Articular chondrocyte of knee joint (primary cell): ENCODE measurements around the gene SULT2B1. TPM values are rescaled to one million over a fixed set of nuclear protein-coding genes. Genes with fewer than 3 reads are reported as not detected.

ENCODE experiments used
- total RNA-seq: library from RNA; depleted of rRNA; stranded (reverse); fragments of >200 nt; gene quantifications from 2 replicates; pipeline ENCODE4 v1.2.3, GENCODE V29; 2012

Gene SULT2B1
- total RNA-seq = not detected in 2 replicates

DNA sequence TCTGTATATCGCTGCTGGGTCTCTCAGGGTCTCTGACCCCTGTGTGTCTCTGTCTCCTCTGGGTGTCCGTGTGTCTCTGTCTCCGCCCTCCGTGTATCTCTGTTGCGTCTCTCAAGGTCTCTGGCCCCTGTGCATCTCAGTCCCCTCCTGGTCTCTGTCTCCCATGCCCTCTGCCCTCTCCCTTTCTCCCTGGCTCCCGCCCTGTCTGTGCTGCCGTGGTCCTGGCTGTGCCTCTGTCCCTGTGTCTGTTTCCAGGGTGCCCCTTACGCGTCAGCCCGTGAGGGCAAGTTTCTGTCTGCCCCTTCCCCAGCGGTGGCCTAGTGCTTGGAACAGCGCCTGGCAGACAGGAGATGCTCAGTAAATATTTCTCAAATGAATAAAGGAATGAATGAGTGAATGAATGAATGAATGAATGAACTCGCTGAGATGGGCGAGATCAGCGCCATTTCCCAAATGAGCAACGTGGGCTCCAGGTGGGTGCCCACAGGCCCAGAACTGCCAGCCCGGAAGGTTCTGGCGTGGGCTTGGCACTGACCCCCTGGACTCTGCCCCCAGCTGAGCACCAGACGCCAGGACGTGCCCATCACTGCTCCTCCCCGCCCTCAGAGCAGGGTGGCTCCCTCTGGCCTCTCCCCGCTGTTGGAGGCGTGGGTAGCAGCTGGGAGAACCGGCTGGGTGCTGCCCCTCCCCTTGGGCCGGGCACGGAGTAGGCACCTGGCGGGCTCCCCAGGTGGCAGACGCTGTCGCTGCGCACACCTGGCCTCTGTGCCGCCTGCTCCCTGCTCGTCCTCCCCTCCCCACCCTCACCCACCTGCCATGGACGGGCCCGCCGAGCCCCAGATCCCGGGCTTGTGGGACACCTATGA is at the start of gene SULT2B1:
Gene SULT2B1 (plus strand): TSS at position 736 of the 866 bp plus-strand sequence. CDS start 81 bp downstream, at position 817.

DNA sequence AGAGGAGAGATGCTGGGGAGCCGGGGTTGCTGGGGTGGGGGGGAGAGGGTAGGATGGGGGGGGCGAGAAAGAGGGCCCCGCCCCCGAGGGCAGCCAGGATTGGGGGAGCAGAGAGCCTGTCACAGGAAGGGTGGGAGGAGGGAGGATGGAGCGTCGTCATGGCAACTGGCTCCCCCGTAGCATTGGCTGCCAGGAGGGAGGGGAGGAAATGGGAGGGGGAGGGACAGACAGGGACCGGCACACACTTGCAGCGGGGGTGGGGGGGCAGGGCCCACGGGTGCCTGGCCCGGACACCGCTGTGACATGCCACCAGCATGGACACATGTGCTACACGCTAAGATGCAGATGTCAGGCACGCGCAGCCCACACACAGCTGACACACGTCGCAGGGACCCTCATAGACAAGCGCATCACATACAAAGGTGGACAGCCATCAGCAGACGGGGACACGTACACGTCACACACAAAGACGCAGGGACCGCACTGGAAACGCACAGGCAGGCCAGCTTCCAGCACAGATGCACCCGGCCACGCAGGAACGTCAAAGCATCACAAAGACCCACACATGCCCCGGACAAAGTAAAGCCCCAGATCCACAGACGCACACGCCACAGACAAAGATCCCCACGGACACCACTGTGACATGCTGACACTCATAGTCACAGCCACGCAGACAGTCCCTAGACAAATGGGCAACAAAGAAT is 40.0 kb upstream of the SULT2B1 start, which contains the start of gene LMTK3:
Gene LMTK3 (minus strand): TSS at position 36 of the 704 bp plus-strand sequence. CDS start 259 bp downstream, outside the sequence.

GRCh38 chr19:48606463-48607358 is 54.7 kb downstream of the SULT2B1 start, which contains the start of gene SPACA4:
Gene SPACA4 (plus strand): TSS chr19:48606742. CDS start chr19:48606979, 237 bp downstream.

GRCh38 chr19:48614436-48615230 is 62.7 kb downstream of the SULT2B1 start, which contains the start of gene FAM83E:
Gene FAM83E (minus strand): TSS chr19:48615076. CDS start chr19:48613372, 1,704 bp downstream.

DNA sequence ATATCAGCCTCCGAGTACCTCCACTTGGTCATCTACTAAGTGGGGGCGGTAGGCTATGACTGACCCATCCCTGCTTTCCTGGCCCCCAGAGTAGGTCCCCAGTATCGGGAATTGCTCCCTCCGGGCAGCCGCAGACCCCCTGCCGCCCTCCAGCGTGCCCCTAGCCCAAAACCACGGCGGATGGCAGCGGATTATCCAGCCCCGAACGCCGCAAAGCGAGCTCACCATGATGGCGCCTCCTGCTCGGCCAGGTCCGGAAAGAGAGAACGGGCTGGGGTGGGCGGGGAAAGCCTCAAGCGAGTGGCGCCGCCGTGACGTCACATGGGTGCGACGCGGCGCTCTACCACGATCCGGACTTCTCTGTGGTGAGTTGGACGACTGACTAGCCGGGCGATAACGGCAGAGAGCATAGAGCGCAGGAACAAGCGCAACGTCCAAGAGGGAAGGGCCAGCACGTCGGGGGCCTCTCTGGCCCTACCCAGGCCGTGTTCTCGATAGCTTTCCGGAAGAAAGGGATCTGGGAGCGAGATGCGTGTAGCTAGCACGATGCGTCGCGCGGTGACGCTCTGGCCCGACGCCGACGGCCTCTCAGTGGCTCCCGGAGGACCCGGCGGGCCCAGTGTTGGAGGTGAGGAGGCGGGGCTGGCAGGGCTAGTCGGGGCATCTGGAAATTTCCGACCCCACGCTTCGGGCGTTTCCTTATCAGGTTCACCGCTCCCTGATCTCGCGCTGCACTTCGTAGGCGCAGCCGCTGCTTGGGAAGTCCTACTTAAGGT is 67.1 kb downstream of the SULT2B1 start, which contains the start of the genes RPL18 and SPHK2:
Gene RPL18 (minus strand): TSS at position 263 of the 776 bp plus-strand sequence. CDS start 35 bp downstream, at position 228.
Gene SPHK2 (plus strand): TSS at position 591 of the 776 bp plus-strand sequence. CDS start 1,009 bp downstream, outside the sequence.

GRCh38 chr19:48636859-48637448 is 85.0 kb downstream of the SULT2B1 start, which contains the start of gene DBP:
Gene DBP (minus strand): TSS chr19:48637379. CDS start chr19:48636994, 385 bp downstream.

DNA sequence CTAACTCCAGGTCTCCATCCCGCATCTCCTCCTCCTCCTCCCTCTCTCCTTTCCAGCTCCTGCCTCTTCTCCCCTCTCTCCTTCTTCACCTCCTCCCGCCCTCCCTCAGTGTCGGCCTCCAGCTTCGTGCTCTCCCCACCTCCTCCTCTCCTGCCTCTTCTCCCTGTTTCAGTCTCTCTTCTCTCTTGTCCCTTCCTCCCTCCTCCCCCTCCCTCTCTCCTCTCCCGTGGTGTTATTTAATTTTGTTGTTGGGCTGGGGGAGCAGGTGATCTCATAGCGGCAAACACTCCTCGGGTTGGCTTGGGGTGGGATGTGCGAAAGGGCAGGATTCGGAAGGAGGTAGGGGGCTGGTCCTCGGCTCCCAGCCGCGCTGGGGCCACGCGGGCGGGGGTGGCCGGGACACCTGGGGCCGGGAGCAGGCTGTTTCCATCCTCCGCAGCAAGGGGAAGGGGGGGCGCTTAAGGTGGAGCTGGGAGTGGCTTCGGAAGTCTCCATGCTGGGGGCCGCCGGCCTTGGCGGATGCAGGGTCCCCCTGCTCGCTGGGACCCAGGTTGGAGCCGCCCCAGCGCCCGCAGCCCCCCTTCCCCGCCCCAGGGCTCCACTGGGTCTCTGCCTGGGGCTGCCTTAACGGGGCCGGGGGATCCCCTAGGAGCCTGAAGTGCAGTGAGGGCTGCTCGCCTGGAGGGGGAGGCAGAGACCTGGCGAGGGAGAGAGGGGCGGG is 94.2 kb downstream of the SULT2B1 start, which contains the start of gene CA11:
Gene CA11 (minus strand): TSS at position 187 of the 721 bp plus-strand sequence. CDS start 555 bp downstream, outside the sequence.

Other genes with a start within 250 kb of the SULT2B1 start
- gene EMP3, start 226.6 kb upstream of the SULT2B1 start, total RNA-seq = 186 and 193 TPM in 2 replicates
- 3.8 and 4.8 TPM in 2 replicates for gene TMEM143, start 188.2 kb upstream of the SULT2B1 start, total RNA-seq
- gene SYNGR4, start 187.8 kb upstream of the SULT2B1 start, total RNA-seq = not detected in 2 replicates
- gene KDELR1, start 160.6 kb upstream of the SULT2B1 start, total RNA-seq = 131 and 160 TPM in 2 replicates
- 0.22 and 0.26 TPM in 2 replicates for gene GRIN2D, start 158.5 kb upstream of the SULT2B1 start, total RNA-seq
- 21.0 and 23.2 TPM in 2 replicates for gene GRWD1, start 106.2 kb upstream of the SULT2B1 start, total RNA-seq
- gene KCNJ14, start 96.6 kb upstream of the SULT2B1 start, total RNA-seq = 0.65 TPM in 2 replicates
- 29.4 and 35.8 TPM in 2 replicates for gene CYTH2, start 82.8 kb upstream of the SULT2B1 start, total RNA-seq
- under 0.01 and 0.11 TPM in 2 replicates for gene LMTK3, start 40.3 kb upstream of the SULT2B1 start, total RNA-seq
- not detected in 2 replicates for gene SPACA4, start 54.6 kb downstream of the SULT2B1 start, total RNA-seq
- gene FAM83E, start 62.9 kb downstream of the SULT2B1 start, total RNA-seq = 0.65 TPM in 1 of 2 replicates, not detected in the other
- gene RPL18, start 67.0 kb downstream of the SULT2B1 start, total RNA-seq = 1,190 and 1,683 TPM in 2 replicates
- gene SPHK2, start 67.3 kb downstream of the SULT2B1 start, total RNA-seq = 8.4 and 8.9 TPM in 2 replicates
- gene DBP, start 85.2 kb downstream of the SULT2B1 start, total RNA-seq = 4.5 and 5.0 TPM in 2 replicates
- gene CA11, start 94.0 kb downstream of the SULT2B1 start, total RNA-seq = 0.78 and 1.4 TPM in 2 replicates
- gene NTN5, start 120.8 kb downstream of the SULT2B1 start, total RNA-seq = 0.22 TPM in 1 of 2 replicates, not detected in the other
- gene FUT2, start 143.8 kb downstream of the SULT2B1 start, total RNA-seq = not detected in 2 replicates
- 1.7 and 2.9 TPM in 2 replicates for gene MAMSTR, start 167.6 kb downstream of the SULT2B1 start, total RNA-seq
- gene RASIP1, start 188.4 kb downstream of the SULT2B1 start, total RNA-seq = 0.91 and 1.3 TPM in 2 replicates
- not detected in 2 replicates for gene IZUMO1, start 194.7 kb downstream of the SULT2B1 start, total RNA-seq
- 0.22 TPM in 1 of 2 replicates, not detected in the other for gene FUT1, start 200.5 kb downstream of the SULT2B1 start, total RNA-seq
- gene FGF21, start 203.4 kb downstream of the SULT2B1 start, total RNA-seq = not detected in 2 replicates